SK-N-MC (cell line): ENCODE results near the gene CHMP4A.

ENCODE experiments used
- EZH2 ChIP-seq: fragments of 200-600 bp; sonication (generic); IDR thresholded peaks from one replicate; pipeline ENCODE4 v1.6.1; 2017; ENCODE audit warnings: antibody characterized with exemption
- FOXP2 ChIP-seq: optimal IDR thresholded peaks from 2 replicates; pipeline ENCODE3; 2011; ENCODE audit warnings: mild to moderate bottlenecking, moderate library complexity; ENCODE audit not compliant: insufficient read depth; ENCODE audit errors: extremely low read length, control extremely low read depth
- POLR2AphosphoS5 ChIP-seq: IDR thresholded peaks from 2 replicates; pipeline ENCODE4 v1.6.1; 2012; ENCODE audit warnings: mild to moderate bottlenecking, low read depth, low read length, borderline replicate concordance

- no peak for TF ChIP-seq EZH2
- TF ChIP-seq FOXP2, result no peak
- no peak for TF ChIP-seq POLR2AphosphoS5
These were observed 36.1 kb upstream of the CHMP4A start for GRCh38 chr14:24249230-24250021.
